ENCODE measurements around the gene CDCA7L. TPM values are rescaled to one million over a fixed set of nuclear protein-coding genes. Genes with fewer than 3 reads are reported as not detected.
"Not testable (repeated sequence)": the region's sequence is repeated elsewhere in the genome, so short reads cannot be mapped to it uniquely, and the experiment has no call there.

Gene CDCA7L
- total RNA-seq, 2 experiments from 2014 or later = 62.5 to 70.4 TPM

DNA sequence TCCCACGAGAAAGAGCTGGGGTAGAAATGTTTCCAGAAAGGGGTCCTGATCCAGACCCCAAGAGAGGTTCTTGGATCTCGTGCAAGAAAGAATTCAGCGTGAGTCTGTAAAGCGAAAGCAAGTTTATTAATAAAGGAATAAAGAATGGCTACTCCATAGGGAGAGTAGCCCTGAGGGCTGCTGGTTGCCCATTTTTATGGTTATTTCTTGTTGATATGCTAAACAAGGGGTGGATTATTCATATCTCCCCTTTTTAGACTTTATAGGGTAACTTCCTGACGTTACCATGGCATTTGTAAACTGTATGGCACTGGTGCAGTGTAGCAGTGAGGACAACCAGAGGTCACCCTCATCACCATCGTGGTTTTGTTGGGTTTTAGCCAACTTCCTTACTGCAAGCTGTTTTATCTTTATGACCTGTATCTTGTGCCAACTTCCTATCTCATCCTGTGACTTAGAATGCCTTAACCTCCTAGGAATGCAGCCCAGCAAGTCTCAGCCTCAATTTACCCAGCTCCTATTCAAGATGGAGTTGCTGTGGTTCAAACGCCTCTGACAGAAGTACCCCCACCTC, 80.0 kb downstream of the CDCA7L start:
- H3K27ac Mint-ChIP-seq, CTCF ChIA-PET, H3K9me3 Mint-ChIP-seq: not testable (repeated sequence)

DNA sequence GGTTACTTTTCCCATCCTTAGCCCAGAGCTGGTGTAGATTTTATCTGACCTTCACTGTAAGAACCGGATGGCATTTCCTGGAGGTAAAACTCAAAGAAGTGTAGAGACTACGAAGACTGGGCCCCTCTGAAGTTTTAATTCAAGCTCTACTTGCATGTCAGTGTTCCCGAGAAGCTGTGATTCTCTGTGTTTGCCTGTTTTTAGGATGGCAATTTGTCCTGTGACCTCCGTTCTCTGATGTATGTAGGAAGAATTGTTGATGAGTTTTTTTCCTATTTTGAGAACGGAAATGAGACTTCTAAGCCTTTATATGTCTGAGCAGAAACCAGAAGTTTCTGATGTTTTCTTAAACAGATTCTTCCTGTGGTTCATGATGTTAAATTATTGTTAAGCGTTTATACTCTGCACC, 94.1 kb downstream of the CDCA7L start:
- Mint-ChIP-seq H3K27ac (peak overlapping the region; percentile 54), H3K4me3 (no peak overlapping the region)
- CTCF ChIA-PET = no interaction called here

More for the DNA sequence above, 80.0 kb downstream of the CDCA7L start:
- H3K36me3 Mint-ChIP-seq; H3K4me3 Mint-ChIP-seq; DNase-seq; intact Hi-C loops (cut with micrococcal nuclease); H3K4me1 Mint-ChIP-seq (ENCODE audit: low read depth); POLR2A ChIA-PET; H3K27me3 Mint-ChIP-seq: not testable (repeated sequence)

More for the DNA sequence above, 94.1 kb downstream of the CDCA7L start:
- no peaks in the 10 kb centered on the region for H3K27me3 Mint-ChIP-seq
- H3K36me3 Mint-ChIP-seq = no peaks in the 10 kb centered on the region
- H3K9me3 Mint-ChIP-seq = no peaks in the 10 kb centered on the region
- no peak for DNase-seq
- POLR2A ChIA-PET = interaction anchor here (0.8 kb wide), 1 partner anchor 93 kb away, joined by 3 read pairs; no protein-coding TSS in a partner anchor
- intact Hi-C loops (cut with micrococcal nuclease) = no loop called here
- peaks cover 17% of the 10 kb centered on the region for H3K4me1 Mint-ChIP-seq (ENCODE audit: low read depth)

Measured in activated CD4-positive, alpha-beta memory T cell treated with anti-CD3 and anti-CD28 coated beads for 36 hours (primary cell).